T-helper 2 cell treated with Interferon-gamma antibody and Interleukin-4, amounts not matched to agents 100 ng/mL and 5 ng/mL, for 36 hours (primary cell): ENCODE measurements around the gene VAV2. TPM values are rescaled to one million over a fixed set of nuclear protein-coding genes. Genes with fewer than 3 reads are reported as not detected.

Source experiments
- intact Hi-C: fragments of 100-400 bp; cut with micrococcal nuclease; formaldehyde crosslinking; loops from one replicate; pipeline ENCODE4 v1.15.1; 2023
- total RNA-seq: library from RNA; stranded (reverse); gene quantifications from 2 replicates; pipeline ENCODE4 v1.2.3, GENCODE V29; 2022

VAV2 gene
- total RNA-seq, 1 donor from 2014 or later = 7.3 TPM

GRCh38 chr9:133880851-133881661, 111.1 kb downstream of the VAV2 start:
- intact Hi-C loops = no loop called here

- intact Hi-C loops = no loop called here
Observed at GRCh38 chr9:133880136-133880535, 112.0 kb downstream of the VAV2 start.

- intact Hi-C loops = no loop called here
Observed at GRCh38 chr9:133879615-133880014, 112.5 kb downstream of the VAV2 start.

- intact Hi-C loops = no loop called here
Observed at GRCh38 chr9:133878402-133878801, 113.7 kb downstream of the VAV2 start.

GRCh38 chr9:133877967-133878366, 114.2 kb downstream of the VAV2 start:
- intact Hi-C loops = no loop called here

GRCh38 chr9:133877327-133877726, 114.8 kb downstream of the VAV2 start:
- intact Hi-C loops = no loop called here

GRCh38 chr9:133876836-133877235, 115.3 kb downstream of the VAV2 start:
- intact Hi-C loops = no loop called here

GRCh38 chr9:133876144-133876543, 116.0 kb downstream of the VAV2 start:
- intact Hi-C loops = no loop called here

GRCh38 chr9:133875131-133875530, 117.0 kb downstream of the VAV2 start:
- intact Hi-C loops = no loop called here

GRCh38 chr9:133874659-133875058, 117.5 kb downstream of the VAV2 start:
- intact Hi-C loops = no loop called here

GRCh38 chr9:133874060-133874657, 118.0 kb downstream of the VAV2 start:
- intact Hi-C loops = no loop called here

GRCh38 chr9:133873461-133873891, 118.6 kb downstream of the VAV2 start:
- intact Hi-C loops = no loop called here

GRCh38 chr9:133873009-133873408, 119.1 kb downstream of the VAV2 start:
- intact Hi-C loops = no loop called here

GRCh38 chr9:133870598-133871595, 121.2 kb downstream of the VAV2 start:
- intact Hi-C loops = no loop called here

GRCh38 chr9:133869674-133870405, 122.3 kb downstream of the VAV2 start:
- intact Hi-C loops = no loop called here

GRCh38 chr9:133868203-133868602, 123.9 kb downstream of the VAV2 start:
- intact Hi-C loops = no loop called here

GRCh38 chr9:133866946-133867345, 125.2 kb downstream of the VAV2 start:
- intact Hi-C loops = no loop called here

- intact Hi-C loops = no loop called here
Observed at GRCh38 chr9:133864011-133864410, 128.1 kb downstream of the VAV2 start.

- intact Hi-C loops = no loop called here
Observed at GRCh38 chr9:133863257-133863592, 128.9 kb downstream of the VAV2 start.

GRCh38 chr9:133862585-133863256, 129.4 kb downstream of the VAV2 start:
- intact Hi-C loops = no loop called here

GRCh38 chr9:133861692-133862091, 130.4 kb downstream of the VAV2 start:
- intact Hi-C loops = no loop called here
